Activated T-helper 2 cell treated with anti-CD3 and anti-CD28 coated beads, Interferon-gamma antibody, Interleukin-2, Interleukin-4, amounts not matched to agents 10 μg/mL and 5 μg/mL and 100 μg/mL, durations not matched to agents 14 hours and 24 hours and 36 hours (primary cell): ENCODE measurements around the gene DACH1. TPM values are rescaled to one million over a fixed set of nuclear protein-coding genes. Genes with fewer than 3 reads are reported as not detected.

ENCODE experiments used
- DNase-seq: peaks from one replicate; pipeline ENCODE4 v3.0.0; 2021; ENCODE audit warnings: low spot score
- H3K27ac Mint-ChIP-seq: one replicate; pipeline ENCODE4 v1.8.0; 2021; ENCODE audit warnings: mixed read lengths
- H3K27me3 Mint-ChIP-seq: one replicate; pipeline ENCODE4 v1.8.0; 2021; ENCODE audit warnings: low read depth, mixed read lengths
- H3K36me3 Mint-ChIP-seq: one replicate; pipeline ENCODE4 v1.8.0; 2021; ENCODE audit warnings: low read depth, mixed read lengths
- H3K4me1 Mint-ChIP-seq: one replicate; pipeline ENCODE4 v1.8.0; 2021; ENCODE audit warnings: low read depth, mixed read lengths
- H3K4me3 Mint-ChIP-seq: one replicate; pipeline ENCODE4 v1.8.0; 2021; ENCODE audit warnings: low read depth, mild to moderate bottlenecking, moderate library complexity, mixed read lengths
- H3K9me3 Mint-ChIP-seq: one replicate; pipeline ENCODE4 v1.8.0; 2021; ENCODE audit warnings: mixed read lengths
- intact Hi-C: fragments of 100-400 bp; cut with micrococcal nuclease; formaldehyde crosslinking; loops from one replicate; pipeline ENCODE4 v1.15.1; 2023
- total RNA-seq: library from RNA; stranded (reverse); gene quantifications from 2 replicates; pipeline ENCODE4 v1.2.3, GENCODE V29; 2022

DACH1 gene
- total RNA-seq, 1 donor from 2014 or later: not detected

- no peaks in the 10 kb centered on the region for H3K36me3 Mint-ChIP-seq
- no peak for DNase-seq
- H3K27me3 Mint-ChIP-seq: no peaks in the 10 kb centered on the region
- H3K4me3 Mint-ChIP-seq: no peak overlapping the region
- no peak overlapping the region for H3K27ac Mint-ChIP-seq
- intact Hi-C loops: no loop called here
- no peaks in the 10 kb centered on the region for H3K9me3 Mint-ChIP-seq
- H3K4me1 Mint-ChIP-seq: no peaks in the 10 kb centered on the region
Observed at GRCh38 chr13:71811344-71811743, 55.7 kb downstream of the DACH1 start.

DNA sequence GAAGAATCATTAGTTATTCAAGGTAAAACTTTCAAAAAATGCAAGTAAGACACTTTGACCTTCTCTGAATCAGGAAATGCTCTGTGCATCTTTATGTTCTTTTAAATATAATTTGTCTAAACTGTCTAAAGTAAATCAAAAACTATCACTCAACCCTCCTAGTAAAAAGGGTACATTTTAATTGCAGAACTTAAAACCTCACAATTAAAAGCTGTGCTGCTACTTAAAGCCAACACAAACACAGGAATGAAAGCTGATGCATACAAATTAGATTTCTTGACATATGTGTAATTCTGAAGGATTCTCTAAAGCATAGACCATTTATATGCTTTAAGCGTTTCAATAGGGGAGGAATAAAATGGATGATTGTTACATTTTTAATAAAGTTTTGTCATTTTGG, 58.3 kb downstream of the DACH1 start:
- DNase-seq: no peak
- H3K27ac Mint-ChIP-seq: no peak overlapping the region
- H3K4me1 Mint-ChIP-seq: no peaks in the 10 kb centered on the region
- no peaks in the 10 kb centered on the region for H3K36me3 Mint-ChIP-seq
- intact Hi-C loops: no loop called here
- no peaks in the 10 kb centered on the region for H3K27me3 Mint-ChIP-seq
- no peaks in the 10 kb centered on the region for H3K9me3 Mint-ChIP-seq
- H3K4me3 Mint-ChIP-seq: no peak overlapping the region

DNA sequence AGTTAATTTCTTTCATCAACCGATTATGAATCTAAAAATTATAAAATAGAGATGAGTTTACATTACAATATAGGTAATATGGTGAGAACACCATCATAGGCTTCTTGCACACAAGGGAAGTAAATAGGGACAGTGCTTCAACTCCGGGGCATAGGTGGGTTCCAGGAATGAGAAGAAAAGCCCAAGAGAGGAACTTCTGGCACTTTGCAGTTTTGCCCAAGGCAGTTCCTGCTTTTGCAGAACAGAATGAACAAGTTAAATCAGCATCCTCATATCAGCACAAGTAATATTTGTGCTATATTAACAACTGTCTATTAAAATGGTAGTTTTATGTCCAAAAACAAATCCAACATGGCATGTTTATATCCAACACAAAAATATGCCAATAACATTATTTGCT, 60.1 kb downstream of the DACH1 start:
- Mint-ChIP-seq H3K36me3 (no peaks in the 10 kb centered on the region), H3K4me3 (no peak overlapping the region), H3K27me3 (no peaks in the 10 kb centered on the region), H3K27ac (no peak overlapping the region), H3K9me3 (no peaks in the 10 kb centered on the region), H3K4me1 (no peaks in the 10 kb centered on the region)
- intact Hi-C loops: no loop called here
- no peak for DNase-seq

DNA sequence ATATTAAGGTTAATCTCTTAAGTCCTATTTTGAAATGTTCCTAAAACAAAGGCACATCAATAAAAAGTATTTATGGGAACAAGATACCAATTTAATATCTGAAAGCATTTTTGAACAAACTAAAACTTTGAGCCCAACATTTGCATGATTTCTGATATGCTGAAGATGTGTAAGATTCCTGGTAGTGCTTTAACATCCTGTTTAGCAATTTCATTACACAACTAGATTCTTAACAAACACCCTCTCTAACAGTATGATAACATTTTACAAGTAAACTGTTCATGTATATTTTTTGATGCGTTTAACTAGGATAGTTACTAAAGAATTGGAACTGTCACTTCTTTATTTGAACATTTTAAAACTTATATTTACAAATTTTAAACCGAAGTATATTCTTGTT, 63.9 kb downstream of the DACH1 start:
- Mint-ChIP-seq H3K9me3 (no peaks in the 10 kb centered on the region), H3K36me3 (no peaks in the 10 kb centered on the region), H3K4me3 (no peak overlapping the region), H3K27ac (no peak overlapping the region), H3K4me1 (no peaks in the 10 kb centered on the region), H3K27me3 (no peaks in the 10 kb centered on the region)
- DNase-seq: no peak
- intact Hi-C loops: no loop called here

DNA sequence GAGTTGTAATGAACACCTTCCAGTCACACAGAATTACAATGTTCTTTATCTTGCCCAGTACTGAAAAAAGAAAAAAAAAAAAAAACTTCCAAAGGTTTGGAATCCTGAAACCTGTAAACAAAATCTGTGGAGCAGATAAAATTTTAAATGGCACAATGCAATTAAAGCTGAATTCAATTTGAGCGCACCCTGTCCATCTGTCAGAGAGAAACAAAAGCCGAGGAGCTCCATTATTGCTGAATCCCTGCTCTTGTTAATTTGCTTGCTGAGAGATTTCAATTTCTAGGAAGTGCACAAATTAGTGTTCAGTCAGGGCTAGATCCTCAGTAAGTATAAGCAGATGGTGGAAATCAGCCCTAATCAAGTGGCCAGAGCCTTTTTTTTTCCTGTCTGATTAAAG, 65.2 kb downstream of the DACH1 start:
- DNase-seq: no peak
- no peak overlapping the region for H3K4me3 Mint-ChIP-seq
- H3K9me3 Mint-ChIP-seq: no peaks in the 10 kb centered on the region
- H3K27ac Mint-ChIP-seq: no peak overlapping the region
- intact Hi-C loops: no loop called here
- no peaks in the 10 kb centered on the region for H3K36me3 Mint-ChIP-seq
- no peaks in the 10 kb centered on the region for H3K4me1 Mint-ChIP-seq
- H3K27me3 Mint-ChIP-seq: no peaks in the 10 kb centered on the region

DNA sequence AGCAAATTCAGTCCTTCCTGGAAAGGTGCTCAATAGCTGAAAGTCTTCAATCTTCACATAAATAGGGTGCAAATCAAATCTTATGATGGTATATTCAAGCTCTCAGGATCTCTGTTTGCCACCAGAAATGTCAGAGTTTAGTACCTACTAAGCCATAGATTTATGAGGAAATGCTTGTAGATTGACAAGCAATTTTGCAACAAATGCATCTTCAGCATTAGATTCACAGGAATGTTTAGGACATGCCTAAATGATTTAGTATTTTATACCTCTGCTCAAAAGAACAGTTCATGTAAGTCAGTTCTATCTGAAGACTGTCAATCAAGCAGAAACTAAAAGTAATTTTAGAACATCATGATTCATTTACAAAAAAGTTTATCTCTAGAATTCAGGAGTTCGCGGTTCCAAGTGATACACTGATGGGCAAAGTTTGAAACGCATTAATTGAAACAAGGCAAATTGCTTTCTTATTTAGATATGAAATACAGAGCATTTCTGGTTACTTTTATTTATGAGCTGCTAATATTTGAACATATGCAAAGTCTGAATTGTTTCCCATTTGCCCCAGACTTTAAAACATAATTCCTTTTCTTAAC, 65.7 kb downstream of the DACH1 start:
- intact Hi-C loops: no loop called here
- H3K4me3 Mint-ChIP-seq: no peak overlapping the region
- no peak overlapping the region for H3K27ac Mint-ChIP-seq
- no peaks in the 10 kb centered on the region for H3K36me3 Mint-ChIP-seq
- no peaks in the 10 kb centered on the region for H3K27me3 Mint-ChIP-seq
- no peak for DNase-seq
- no peaks in the 10 kb centered on the region for H3K4me1 Mint-ChIP-seq
- H3K9me3 Mint-ChIP-seq: no peaks in the 10 kb centered on the region

DNA sequence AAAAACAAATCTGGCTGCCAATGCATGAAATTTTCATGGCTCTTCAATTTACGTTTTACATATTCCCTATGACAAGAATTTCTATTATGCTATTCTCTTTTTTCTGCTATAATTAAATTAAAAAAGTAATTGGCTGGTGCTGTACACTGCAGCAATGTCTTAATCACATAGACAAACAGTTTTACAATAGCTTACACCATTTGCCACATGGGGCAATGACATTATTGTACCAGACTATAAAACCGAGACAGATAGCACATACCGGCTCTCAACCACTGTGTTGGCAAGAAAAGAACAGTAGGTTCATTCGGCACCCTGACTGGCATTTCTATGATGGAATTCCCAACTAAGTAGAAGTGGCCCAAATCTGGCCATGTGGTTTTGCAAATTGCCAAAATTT, 67.7 kb downstream of the DACH1 start:
- H3K4me1 Mint-ChIP-seq: no peaks in the 10 kb centered on the region
- H3K4me3 Mint-ChIP-seq: no peak overlapping the region
- H3K27me3 Mint-ChIP-seq: no peaks in the 10 kb centered on the region
- no peak overlapping the region for H3K27ac Mint-ChIP-seq
- no peak for DNase-seq
- intact Hi-C loops: no loop called here
- no peaks in the 10 kb centered on the region for H3K9me3 Mint-ChIP-seq
- H3K36me3 Mint-ChIP-seq: no peaks in the 10 kb centered on the region

GRCh38 chr13:71798707-71799106, 68.3 kb downstream of the DACH1 start:
- Mint-ChIP-seq H3K36me3 (no peaks in the 10 kb centered on the region), H3K4me3 (no peak overlapping the region), H3K9me3 (no peaks in the 10 kb centered on the region), H3K4me1 (no peaks in the 10 kb centered on the region), H3K27me3 (no peaks in the 10 kb centered on the region), H3K27ac (no peak overlapping the region)
- intact Hi-C loops: no loop called here
- DNase-seq: no peak

GRCh38 chr13:71797517-71797916, 69.5 kb downstream of the DACH1 start:
- no peaks in the 10 kb centered on the region for H3K4me1 Mint-ChIP-seq
- intact Hi-C loops: no loop called here
- H3K27me3 Mint-ChIP-seq: no peaks in the 10 kb centered on the region
- H3K4me3 Mint-ChIP-seq: no peak overlapping the region
- H3K9me3 Mint-ChIP-seq: no peaks in the 10 kb centered on the region
- no peak for DNase-seq
- no peaks in the 10 kb centered on the region for H3K36me3 Mint-ChIP-seq
- H3K27ac Mint-ChIP-seq: no peak overlapping the region

DNA sequence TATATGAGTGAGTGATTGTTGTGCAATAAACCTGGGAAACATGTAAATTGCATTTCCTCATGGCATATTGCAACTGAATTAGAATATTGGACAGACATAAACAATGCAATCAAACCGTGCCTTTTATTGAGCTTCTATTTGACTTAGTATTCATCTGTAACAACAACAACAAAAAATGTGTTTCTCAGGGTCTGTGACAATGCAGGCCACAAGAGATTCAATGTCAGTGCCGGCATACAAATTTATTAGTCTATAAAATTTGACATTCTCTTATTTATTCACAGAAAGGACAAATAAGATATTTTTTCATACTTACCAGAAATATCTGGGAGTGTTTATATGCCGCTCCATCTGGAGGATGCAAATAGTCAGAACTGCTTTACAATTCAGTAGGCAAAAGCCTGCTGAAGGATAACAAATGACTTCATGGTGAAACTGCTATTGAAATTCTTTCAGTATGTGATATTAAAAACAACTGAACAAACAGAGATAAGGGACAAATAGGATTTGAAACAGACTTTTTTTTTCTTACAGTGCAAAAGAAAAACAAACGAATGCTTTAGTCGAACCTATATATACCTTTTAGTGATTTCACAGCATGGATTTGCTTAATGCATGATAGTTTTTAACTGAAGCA, 77.2 kb downstream of the DACH1 start:
- intact Hi-C loops: no loop called here
- Mint-ChIP-seq H3K4me3 (no peak overlapping the region), H3K9me3 (no peaks in the 10 kb centered on the region), H3K4me1 (no peaks in the 10 kb centered on the region), H3K36me3 (no peaks in the 10 kb centered on the region), H3K27ac (no peak overlapping the region), H3K27me3 (no peaks in the 10 kb centered on the region)
- DNase-seq: no peak

DNA sequence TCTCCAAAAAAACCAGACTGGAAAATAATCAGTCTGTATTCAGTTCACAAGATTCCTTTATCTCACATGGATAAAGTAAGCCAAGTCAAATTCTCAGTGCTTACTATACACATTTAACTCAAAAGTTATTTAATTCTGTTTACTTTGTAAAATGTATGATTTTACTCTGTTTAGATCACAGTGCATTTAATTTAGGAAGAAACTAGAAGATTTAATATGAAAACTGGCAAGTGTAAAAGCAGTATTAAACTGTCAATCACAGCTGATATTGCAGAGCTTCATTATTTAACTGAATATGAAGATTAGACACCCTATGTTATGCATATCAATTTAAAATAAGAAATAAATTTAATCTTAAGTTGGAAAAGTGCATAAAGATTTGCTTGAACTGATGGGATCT, 78.0 kb downstream of the DACH1 start:
- intact Hi-C loops: no loop called here
- Mint-ChIP-seq H3K27ac (no peak overlapping the region), H3K27me3 (no peaks in the 10 kb centered on the region), H3K36me3 (no peaks in the 10 kb centered on the region), H3K9me3 (no peaks in the 10 kb centered on the region), H3K4me1 (no peaks in the 10 kb centered on the region), H3K4me3 (no peak overlapping the region)
- no peak for DNase-seq

GRCh38 chr13:71787414-71787813, 79.6 kb downstream of the DACH1 start:
- no peaks in the 10 kb centered on the region for H3K4me1 Mint-ChIP-seq
- no peak for DNase-seq
- H3K27me3 Mint-ChIP-seq: no peaks in the 10 kb centered on the region
- no peaks in the 10 kb centered on the region for H3K36me3 Mint-ChIP-seq
- no peaks in the 10 kb centered on the region for H3K9me3 Mint-ChIP-seq
- H3K4me3 Mint-ChIP-seq: no peak overlapping the region
- no peak overlapping the region for H3K27ac Mint-ChIP-seq
- intact Hi-C loops: no loop called here

GRCh38 chr13:71786875-71787274, 80.1 kb downstream of the DACH1 start:
- H3K27ac Mint-ChIP-seq: no peak overlapping the region
- intact Hi-C loops: no loop called here
- no peaks in the 10 kb centered on the region for H3K36me3 Mint-ChIP-seq
- no peak overlapping the region for H3K4me3 Mint-ChIP-seq
- DNase-seq: no peak
- no peaks in the 10 kb centered on the region for H3K4me1 Mint-ChIP-seq
- H3K9me3 Mint-ChIP-seq: no peaks in the 10 kb centered on the region
- H3K27me3 Mint-ChIP-seq: no peaks in the 10 kb centered on the region

DNA sequence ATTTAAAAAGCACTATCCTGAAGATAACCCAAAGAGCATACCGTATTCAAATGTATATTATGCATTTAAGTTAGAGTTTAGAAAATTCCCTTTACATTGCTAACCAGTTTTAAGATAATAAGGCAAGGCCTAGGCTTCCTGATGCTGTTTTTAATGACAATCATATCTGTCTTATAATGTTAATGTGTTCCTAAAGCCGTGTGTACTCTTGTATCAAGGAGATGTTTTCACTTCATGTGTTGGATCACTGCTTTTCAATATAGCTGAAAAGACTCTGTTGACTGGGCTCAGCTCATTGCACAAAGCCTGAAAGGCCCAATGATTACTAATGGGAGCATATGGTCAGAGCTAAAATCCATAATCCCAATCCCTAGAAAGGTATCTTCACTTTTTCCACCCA, 81.6 kb downstream of the DACH1 start:
- Mint-ChIP-seq H3K36me3 (no peaks in the 10 kb centered on the region), H3K4me1 (no peaks in the 10 kb centered on the region), H3K9me3 (no peaks in the 10 kb centered on the region), H3K27me3 (no peaks in the 10 kb centered on the region), H3K27ac (no peak overlapping the region), H3K4me3 (no peak overlapping the region)
- intact Hi-C loops: no loop called here
- no peak for DNase-seq
